HG02870 (cell line): ENCODE measurements around the gene CKMT1A.
"Not testable (repeated sequence)": the region's sequence is repeated elsewhere in the genome, so short reads cannot be mapped to it uniquely, and the experiment has no call there.

Source experiments
- ATAC-seq: cut with Tn5 transposase; IDR thresholded peaks from one replicate; pipeline ENCODE4 v1.9.1; 2021; ENCODE audit warnings: mild to moderate bottlenecking, moderate library complexity; ENCODE audit not compliant: unreplicated experiment

CKMT1A gene

GRCh38 chr15:43693148-43694022, at the start of gene CKMT1A:
Gene CKMT1A, plus strand, starts transcription at chr15:43693859. Its CDS starts 192 bp downstream, at chr15:43694051.
- ATAC-seq, result not testable (repeated sequence)

GRCh38 chr15:43648649-43649429, 44.8 kb upstream of the CKMT1A start, which contains the start of gene CATSPER2:
Gene CATSPER2, minus strand, starts transcription at chr15:43648844. Its CDS starts 783 bp downstream, at chr15:43648061.
- no peak for ATAC-seq

GRCh38 chr15:43649430-43649926, 44.2 kb upstream of the CKMT1A start:
- ATAC-seq, result not testable (repeated sequence)

GRCh38 chr15:43659727-43660126, 33.9 kb upstream of the CKMT1A start:
- ATAC-seq, result not testable (repeated sequence)

DNA sequence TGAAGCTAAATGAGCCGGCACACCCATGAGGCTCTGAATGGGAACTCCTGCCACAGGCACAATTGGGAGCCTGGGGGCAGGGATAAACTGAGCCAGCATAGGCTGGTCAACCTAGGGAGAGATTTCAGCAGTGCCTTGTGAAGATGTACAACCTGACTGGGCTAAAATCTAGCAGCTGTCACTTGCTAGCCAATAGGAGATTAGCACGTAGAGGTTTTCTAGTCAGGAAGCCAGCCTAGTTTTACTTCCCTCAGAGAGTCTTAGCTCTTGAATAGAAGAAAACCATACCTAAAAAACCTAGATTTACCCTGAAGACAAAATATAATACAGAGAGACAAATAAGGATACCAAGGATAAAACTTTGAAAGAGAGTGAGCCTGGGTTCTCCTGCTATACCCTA, 31.4 kb upstream of the CKMT1A start:
- not testable (repeated sequence) for ATAC-seq

- not testable (repeated sequence) for ATAC-seq
Observed at GRCh38 chr15:43663333-43663732, 30.3 kb upstream of the CKMT1A start.

DNA sequence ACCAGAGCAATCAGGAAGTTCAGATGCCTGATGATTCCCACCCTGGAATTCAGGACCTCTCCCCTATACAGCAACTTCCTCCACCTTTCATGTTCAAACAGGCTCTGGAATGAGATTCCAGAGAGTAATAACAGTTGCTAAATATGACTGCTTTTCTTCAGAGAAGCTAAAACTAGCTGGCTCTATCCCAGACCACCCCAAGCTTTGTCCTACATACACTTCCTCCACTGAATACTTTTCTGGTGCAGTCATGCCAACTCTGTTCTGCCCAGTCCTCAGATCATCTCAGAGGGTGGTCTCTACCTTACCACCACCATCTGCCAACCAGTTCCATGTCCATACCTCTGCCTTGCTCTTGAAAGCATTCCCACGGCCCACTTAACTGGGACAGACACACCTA, 27.5 kb upstream of the CKMT1A start:
- ATAC-seq, result not testable (repeated sequence)

DNA sequence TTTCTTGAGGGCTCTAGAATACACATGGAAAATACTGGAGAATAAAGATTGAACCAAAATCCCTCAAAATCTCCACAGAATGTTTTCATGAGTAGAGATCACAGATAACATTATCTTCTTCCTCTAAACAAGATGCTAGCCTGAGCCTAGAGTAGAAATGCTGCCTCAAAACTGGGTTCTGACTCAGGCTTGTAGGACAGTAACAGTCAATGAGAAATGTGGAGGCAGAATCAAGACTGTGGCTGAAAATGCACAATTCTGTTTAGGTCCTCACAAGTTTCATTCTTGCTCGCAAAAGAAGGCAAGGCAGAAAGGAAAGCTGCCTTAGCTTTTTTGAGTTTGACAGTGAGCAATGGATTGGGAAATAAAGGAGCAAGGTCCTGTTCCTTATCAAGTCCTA, 19.5 kb upstream of the CKMT1A start:
- ATAC-seq, result not testable (repeated sequence)

- ATAC-seq, result peak; percentile 95
Observed at GRCh38 chr15:43689604-43690301, 3.9 kb upstream of the CKMT1A start.

DNA sequence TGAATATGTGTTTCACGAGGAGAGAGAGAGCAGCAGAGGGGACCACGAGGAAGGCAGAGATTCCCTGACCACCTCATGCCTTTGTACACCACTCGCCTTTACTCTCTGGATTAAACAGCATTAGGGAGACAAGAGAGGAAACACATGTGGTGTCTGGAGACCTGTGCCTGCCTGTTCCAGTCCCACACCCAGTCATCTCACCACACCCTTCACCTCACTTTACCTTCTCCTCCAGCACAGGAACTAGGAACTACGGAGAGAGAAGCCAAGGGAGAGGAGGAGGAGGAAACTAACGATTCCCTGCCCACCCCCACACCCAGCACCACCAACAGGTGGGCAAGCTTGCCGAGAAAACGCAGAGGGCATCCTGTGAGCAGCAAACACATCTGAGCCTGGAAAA, 980 bp upstream of the CKMT1A start:
- ATAC-seq, result not testable (repeated sequence)

DNA sequence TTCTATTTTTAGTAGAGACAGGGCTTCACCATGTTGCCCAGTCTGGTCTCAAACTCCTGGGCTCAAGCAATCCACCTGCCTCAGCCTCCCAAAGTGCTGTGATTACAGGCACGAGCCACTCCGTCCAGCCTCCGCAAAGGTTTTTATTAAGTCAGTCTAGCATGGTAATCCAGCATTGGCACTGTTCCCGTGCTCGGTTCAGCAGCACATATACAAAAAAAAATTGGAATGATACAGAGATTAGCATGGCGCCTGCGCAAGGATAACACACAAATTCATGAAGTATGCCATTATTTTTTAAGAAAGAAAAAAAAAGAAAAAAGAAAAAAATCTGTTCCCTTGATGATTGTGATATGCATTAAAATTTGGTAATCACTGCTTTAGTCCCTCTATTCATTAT, 8.5 kb downstream of the CKMT1A start:
- ATAC-seq, result no peak

- no peak for ATAC-seq
Observed at GRCh38 chr15:43702701-43703424, 9.2 kb downstream of the CKMT1A start.

- not testable (repeated sequence) for ATAC-seq
Observed at GRCh38 chr15:43710431-43711131, 16.9 kb downstream of the CKMT1A start.

- ATAC-seq, result no peak
Observed at GRCh38 chr15:43723151-43723550, 29.5 kb downstream of the CKMT1A start.

DNA sequence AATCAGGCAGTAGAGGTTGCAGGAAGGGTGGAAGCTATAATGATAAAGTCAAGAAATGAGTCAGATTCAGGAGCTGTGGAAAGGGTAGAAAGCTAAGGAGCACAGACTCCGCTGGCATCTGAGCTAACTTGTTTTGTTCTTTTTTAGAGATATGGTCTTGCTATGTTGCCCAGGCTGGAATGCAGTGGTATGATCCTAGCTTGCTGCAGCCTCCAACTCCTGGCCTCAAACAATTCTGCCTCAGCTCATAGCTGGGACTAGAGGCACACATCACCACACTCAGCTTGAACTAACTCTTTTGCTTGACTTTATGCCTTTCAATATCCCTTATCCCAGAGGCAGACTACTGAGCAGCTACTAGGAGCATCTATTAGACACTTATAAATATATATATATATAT, 32.6 kb downstream of the CKMT1A start:
- ATAC-seq, result not testable (repeated sequence)

DNA sequence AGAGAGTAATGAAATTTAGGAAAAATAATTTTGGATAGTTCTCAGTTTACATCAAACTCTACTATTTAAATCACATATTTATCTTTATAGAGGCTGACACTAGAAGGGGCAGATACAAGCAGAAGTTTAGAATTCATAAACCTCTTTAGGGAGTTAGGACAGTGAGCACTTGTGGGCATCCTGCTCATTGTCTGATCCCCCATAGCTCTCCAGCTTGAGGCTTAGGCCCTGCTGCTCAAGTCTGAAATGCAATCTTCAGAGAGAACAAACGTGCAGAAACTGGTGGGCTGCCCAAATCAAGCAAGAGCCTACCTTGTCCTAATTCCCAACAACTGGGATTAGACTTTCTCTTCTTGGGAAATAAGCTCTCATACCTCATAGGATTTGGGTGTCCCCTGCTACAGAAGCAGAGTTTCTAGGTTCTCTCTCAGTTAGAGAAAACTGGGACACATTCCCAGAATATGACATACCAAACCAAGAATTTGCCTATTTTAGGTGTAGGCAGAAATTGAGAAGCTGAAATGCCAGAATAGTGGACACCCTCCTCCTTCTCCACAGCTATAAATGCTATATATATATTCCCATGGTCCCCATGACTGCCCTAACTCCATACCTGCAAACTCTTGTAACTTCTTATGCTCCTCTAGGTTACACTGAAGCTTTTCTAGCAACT, 34.5 kb downstream of the CKMT1A start:
- ATAC-seq, result not testable (repeated sequence)

GRCh38 chr15:43735416-43735815, 41.8 kb downstream of the CKMT1A start:
- peak; percentile 71 for ATAC-seq

GRCh38 chr15:43746245-43746902, 52.7 kb downstream of the CKMT1A start, which contains the start of gene PDIA3:
Gene PDIA3, plus strand, starts transcription at chr15:43746438. Its CDS starts 102 bp downstream, at chr15:43746540.
- peak; percentile 72 for ATAC-seq
